ENCODE measurements around the gene CCDC77. TPM values are rescaled to one million over a fixed set of nuclear protein-coding genes. Genes with fewer than 3 reads are reported as not detected.

CCDC77 gene
- total and polyA plus RNA-seq, 4 donors = 3.4 to 9.9 (median 5.3) TPM

GRCh38 chr12:482061-482460 is 80.6 kb downstream of the CCDC77 start:
- WGBS, 2 donors = 15 to 19% methylated on average over 3 of the region's 3 CpGs

GRCh38 chr12:484096-484495 is 82.7 kb downstream of the CCDC77 start:
- H3K4me1 ChIP-seq (ENCODE audit: control insufficient read depth in 1 of 2, insufficient read depth in 2 of 2, low read length in 2 of 2) = no peaks in the 10 kb centered on the region
- H3K4me3 ChIP-seq (ENCODE audit: low read length in 2 of 2) = no peak overlapping the region
- 86 to 88% methylated on average over 11 of the region's 11 CpGs for WGBS, 2 donors
- no peak overlapping the region for H3K27ac ChIP-seq (ENCODE audit: low read depth in 1 of 2, low read length in 2 of 2)
- H3K27me3 ChIP-seq (ENCODE audit: control insufficient read depth in 1 of 2, insufficient read depth in 2 of 2, low read length in 1 of 2) = no peaks in the 10 kb centered on the region
- intact Hi-C loops (cut with DNase I) = no loop called here
- DNase-seq (no peak), ATAC-seq (ENCODE audit: low FRiP score) (no peak)
- no peaks in the 10 kb centered on the region for H3K36me3 ChIP-seq (ENCODE audit: control insufficient read depth in 1 of 2, insufficient read depth in 2 of 2, low read length in 1 of 2)
- H3K9me3 ChIP-seq (ENCODE audit: control insufficient read depth, low read length) = no peaks in the 10 kb centered on the region

More at GRCh38 chr12:482061-482460, 80.6 kb downstream of the CCDC77 start:
- Histone ChIP-seq H3K9me3 (ENCODE audit: control insufficient read depth, low read length) (no peaks in the 10 kb centered on the region), H3K27me3 (ENCODE audit: control insufficient read depth in 1 of 2, insufficient read depth in 2 of 2, low read length in 1 of 2) (no peaks in the 10 kb centered on the region), H3K27ac (ENCODE audit: low read depth in 1 of 2, low read length in 2 of 2) (peak overlapping the region; percentile 69 to 95), H3K36me3 (ENCODE audit: control insufficient read depth in 1 of 2, insufficient read depth in 2 of 2, low read length in 1 of 2) (no peaks in the 10 kb centered on the region), H3K4me1 (ENCODE audit: control insufficient read depth in 1 of 2, insufficient read depth in 2 of 2, low read length in 2 of 2) (no peaks in the 10 kb centered on the region), H3K4me3 (ENCODE audit: low read length in 2 of 2) (no peak overlapping the region)
- ATAC-seq (ENCODE audit: low FRiP score) (no peak), DNase-seq (no peak)
- intact Hi-C loops (cut with DNase I) = no loop called here

- ATAC-seq (ENCODE audit: low FRiP score) = no peak
- Histone ChIP-seq H3K9me3 (ENCODE audit: control insufficient read depth, low read length) (no peaks in the 10 kb centered on the region), H3K4me3 (ENCODE audit: low read length in 2 of 2) (no peak overlapping the region), H3K36me3 (ENCODE audit: control insufficient read depth in 1 of 2, insufficient read depth in 2 of 2, low read length in 1 of 2) (no peaks in the 10 kb centered on the region), H3K4me1 (ENCODE audit: control insufficient read depth in 1 of 2, insufficient read depth in 2 of 2, low read length in 2 of 2) (no peaks in the 10 kb centered on the region), H3K27ac (ENCODE audit: low read depth in 1 of 2, low read length in 2 of 2) (no peak overlapping the region), H3K27me3 (ENCODE audit: control insufficient read depth in 1 of 2, insufficient read depth in 2 of 2, low read length in 1 of 2) (no peaks in the 10 kb centered on the region)
- no peak for DNase-seq
- intact Hi-C loops (cut with DNase I) = no loop called here
Observed at GRCh38 chr12:490260-490659, 88.8 kb downstream of the CCDC77 start.

Other genes starting within 250 kb of the CCDC77 start
- gene SLC6A12, start 187.5 kb upstream of the CCDC77 start, total RNA-seq = 1 to 10 TPM; 1.3 to 2.2 TPM
- gene SLC6A12, start 187.5 kb upstream of the CCDC77 start, polyA plus RNA-seq = under 1 TPM in 1 of 2 donors, not detected in 1; 0.38 TPM
- gene SLC6A13, start 138.8 kb upstream of the CCDC77 start, total RNA-seq = under 1 TPM in 1 of 2 donors, not detected in 1; 0.90 TPM
- gene SLC6A13, start 138.8 kb upstream of the CCDC77 start, polyA plus RNA-seq = not detected
- gene KDM5A, start 12.3 kb upstream of the CCDC77 start, total RNA-seq = 10 to 100 TPM; 60.1 to 90.5 TPM
- 10 to 100 TPM in 1 of 2 donors, 1 to 10 TPM in 1; 6.6 to 13.6 TPM for gene KDM5A, start 12.3 kb upstream of the CCDC77 start, polyA plus RNA-seq
- gene B4GALNT3, start 58.3 kb downstream of the CCDC77 start, total RNA-seq = 10 to 100 TPM; 17.4 to 29.9 TPM
- 10 to 100 TPM; 10.3 to 20.3 TPM for gene B4GALNT3, start 58.3 kb downstream of the CCDC77 start, polyA plus RNA-seq